PFSK-1 (cell line): Measurements from ENCODE around the gene MTIF2.

Experiments used
- FOXP2 ChIP-seq: optimal IDR thresholded peaks from 2 replicates; pipeline ENCODE3; 2011; ENCODE audit warnings: borderline replicate concordance, control low read depth, inconsistent platforms; ENCODE audit not compliant: insufficient read depth; ENCODE audit errors: extremely low read length, extremely low read depth
- POLR2AphosphoS5 ChIP-seq: IDR thresholded peaks from 2 replicates; pipeline ENCODE4 v1.6.1; 2012; ENCODE audit warnings: low read depth, mild to moderate bottlenecking, control low read depth, low read length, moderate library complexity
- REST ChIP-seq, 2 experiments: IDR thresholded peaks; 2 replicates each; pipeline versions ENCODE4 v1.6.1 to v1.8.0; 2011 to 2012; ENCODE audit warnings: low read depth in 2 of 2, low read length in 2 of 2, control low read depth in 1 of 2, inconsistent platforms in 1 of 2, mild to moderate bottlenecking in 1 of 2, moderate library complexity in 1 of 2; ENCODE audit not compliant: insufficient read depth in 1 of 2
- SIN3A ChIP-seq: IDR thresholded peaks from 2 replicates; pipeline ENCODE4 v1.6.1; 2012; ENCODE audit warnings: mild to moderate bottlenecking, low read length, moderate library complexity, borderline replicate concordance; ENCODE audit not compliant: insufficient read depth
- TAF1 ChIP-seq: IDR thresholded peaks from 2 replicates; pipeline ENCODE4 v1.6.1; 2012; ENCODE audit warnings: low read length, control low read depth, borderline replicate concordance; ENCODE audit not compliant: insufficient read depth

MTIF2 gene

GRCh38 chr2:55223958-55224760, 44.9 kb downstream of the MTIF2 start:
- no peak for TF ChIP-seq FOXP2
- TF ChIP-seq SIN3A: no peak
- no peak for TF ChIP-seq TAF1
- no peak for TF ChIP-seq POLR2AphosphoS5
- TF ChIP-seq REST (IDR thresholded peaks at IDR 0.05; ENCODE audit: insufficient read depth in 1 of 2, low read depth in 2 of 2, low read length in 2 of 2): no peak

- TF ChIP-seq FOXP2 (no peak), SIN3A (no peak), TAF1 (no peak), REST (IDR thresholded peaks at IDR 0.05; ENCODE audit: insufficient read depth in 1 of 2, low read depth in 2 of 2, low read length in 2 of 2) (no peak), POLR2AphosphoS5 (no peak)
Measured at GRCh38 chr2:55213822-55214221, 55.2 kb downstream of the MTIF2 start.

GRCh38 chr2:55204950-55205349, 64.1 kb downstream of the MTIF2 start:
- TF ChIP-seq SIN3A (no peak), REST (IDR thresholded peaks at IDR 0.05; ENCODE audit: insufficient read depth in 1 of 2, low read depth in 2 of 2, low read length in 2 of 2) (no peak)

- TF ChIP-seq REST (IDR thresholded peaks at IDR 0.05; ENCODE audit: insufficient read depth in 1 of 2, low read depth in 2 of 2, low read length in 2 of 2) (no peak), FOXP2 (no peak), SIN3A (no peak), POLR2AphosphoS5 (no peak), TAF1 (no peak)
Measured at GRCh38 chr2:55204536-55204935, 64.5 kb downstream of the MTIF2 start.

GRCh38 chr2:55200416-55200815, 68.6 kb downstream of the MTIF2 start:
- TF ChIP-seq REST (IDR thresholded peaks at IDR 0.05; ENCODE audit: insufficient read depth in 1 of 2, low read depth in 2 of 2, low read length in 2 of 2): peak in 1 of 2 experiments; percentile 68; a peak in 1 of 4 replicates
- TF ChIP-seq TAF1: no peak
- no peak for TF ChIP-seq SIN3A
